MM.1S (cell line): Measurements from ENCODE around the gene ATP8B1.

Experiments used
- EZH2 ChIP-seq: fragments of 300-600 bp; sonication (generic); optimal IDR thresholded peaks from 2 replicates; pipeline ENCODE3; 2017; ENCODE audit warnings: low read depth, mild to moderate bottlenecking, antibody characterized with exemption, low read length, mixed read lengths
- TF ChIP-seq, protein P1 (sequence below): fragments of 300-600 bp; sonication (generic); IDR thresholded peaks from 2 replicates; pipeline ENCODE4 v1.5.1; 2016; ENCODE audit warnings: antibody characterized with exemption, low read length, mixed read lengths

DNA sequence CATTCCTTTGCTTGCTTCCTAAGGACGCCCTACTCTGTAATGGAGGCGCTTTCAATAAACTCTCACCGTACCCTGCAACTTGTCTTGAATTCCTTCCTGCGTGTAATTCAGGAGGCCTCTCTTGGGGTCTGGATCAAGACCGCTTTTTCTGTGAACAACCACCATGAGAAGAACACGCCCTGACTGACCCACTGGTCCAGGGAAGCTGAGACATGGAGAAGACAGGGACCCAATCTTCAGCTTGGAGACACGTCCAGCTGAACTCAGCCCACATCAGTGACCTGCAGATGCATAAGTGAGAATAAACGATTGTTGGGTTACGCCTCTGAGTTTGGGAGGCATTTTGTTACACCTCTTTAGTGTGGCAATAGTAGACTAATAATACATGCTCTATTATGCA is 173.7 kb downstream of the ATP8B1 start:
- TF ChIP-seq, protein P1, sequence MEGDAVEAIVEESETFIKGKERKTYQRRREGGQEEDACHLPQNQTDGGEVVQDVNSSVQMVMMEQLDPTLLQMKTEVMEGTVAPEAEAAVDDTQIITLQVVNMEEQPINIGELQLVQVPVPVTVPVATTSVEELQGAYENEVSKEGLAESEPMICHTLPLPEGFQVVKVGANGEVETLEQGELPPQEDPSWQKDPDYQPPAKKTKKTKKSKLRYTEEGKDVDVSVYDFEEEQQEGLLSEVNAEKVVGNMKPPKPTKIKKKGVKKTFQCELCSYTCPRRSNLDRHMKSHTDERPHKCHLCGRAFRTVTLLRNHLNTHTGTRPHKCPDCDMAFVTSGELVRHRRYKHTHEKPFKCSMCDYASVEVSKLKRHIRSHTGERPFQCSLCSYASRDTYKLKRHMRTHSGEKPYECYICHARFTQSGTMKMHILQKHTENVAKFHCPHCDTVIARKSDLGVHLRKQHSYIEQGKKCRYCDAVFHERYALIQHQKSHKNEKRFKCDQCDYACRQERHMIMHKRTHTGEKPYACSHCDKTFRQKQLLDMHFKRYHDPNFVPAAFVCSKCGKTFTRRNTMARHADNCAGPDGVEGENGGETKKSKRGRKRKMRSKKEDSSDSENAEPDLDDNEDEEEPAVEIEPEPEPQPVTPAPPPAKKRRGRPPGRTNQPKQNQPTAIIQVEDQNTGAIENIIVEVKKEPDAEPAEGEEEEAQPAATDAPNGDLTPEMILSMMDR = no peak
- no peak for TF ChIP-seq EZH2
